Neutrophil (primary cell): ENCODE data around the gene ENG.

Experiments used
- H3K27ac ChIP-seq: fragments of 200-600 bp; sonication (generic); 2 replicates; pipeline ENCODE4 v1.5.1; 2016; ENCODE audit warnings: mild to moderate bottlenecking, moderate library complexity
- H3K27me3 ChIP-seq: fragments of 200-600 bp; sonication (generic); 2 replicates; pipeline ENCODE4 v1.6.0; 2016; ENCODE audit warnings: mild to moderate bottlenecking
- H3K36me3 ChIP-seq: fragments of 200-600 bp; sonication (generic); 2 replicates; pipeline ENCODE4 v1.5.1; 2017
- H3K4me1 ChIP-seq, 2 experiments: fragments of 200-600 bp in 1 of 2; sonication (generic) in 1 of 2; 1 replicate in 1 of 2; 2 replicates in 1 of 2; pipeline versions ENCODE4 v1.5.1 to v1.6.1; 2013 to 2016; ENCODE audit warnings: low read depth in 1 of 2, low read length in 1 of 2, mild to moderate bottlenecking in 1 of 2, moderate library complexity in 1 of 2; ENCODE audit not compliant: control insufficient read depth in 1 of 2, insufficient read depth in 1 of 2
- H3K4me3 ChIP-seq, 2 experiments: fragments of 200-600 bp in 1 of 2; sonication (generic) in 1 of 2; 1 replicate in 1 of 2; 2 replicates in 1 of 2; pipeline ENCODE4 v1.5.1; 2013 to 2016; ENCODE audit warnings: low read depth in 1 of 2, low read length in 1 of 2, mild to moderate bottlenecking in 1 of 2, moderate library complexity in 1 of 2
- H3K9me3 ChIP-seq: fragments of 200-600 bp; sonication (generic); 2 replicates; pipeline ENCODE4 v1.5.1; 2016
- CTCF ChIP-seq: fragments of 200-600 bp; sonication (generic); IDR thresholded peaks from 2 replicates; pipeline ENCODE4 v1.5.1; 2016; ENCODE audit warnings: antibody characterized with exemption

The ENG gene

GRCh38 chr9:127869310-127870152, 15.1 kb upstream of the ENG start:
- Histone ChIP-seq H3K4me3 (no peak overlapping the region), H3K9me3 (no peaks in the 10 kb centered on the region), H3K4me1 (no peaks in the 10 kb centered on the region)

GRCh38 chr9:127868278-127868902, 13.9 kb upstream of the ENG start:
- Histone ChIP-seq H3K36me3 (no peaks in the 10 kb centered on the region), H3K27ac (no peak overlapping the region), H3K9me3 (no peaks in the 10 kb centered on the region), H3K4me3 (no peak overlapping the region), H3K27me3 (no peaks in the 10 kb centered on the region), H3K4me1 (peaks cover under 1 to 1% of the 10 kb centered on the region in 2 experiments)
- no peak for TF ChIP-seq CTCF

More at GRCh38 chr9:127869310-127870152, 15.1 kb upstream of the ENG start:
- no peak overlapping the region for H3K27ac ChIP-seq
- no peaks in the 10 kb centered on the region for H3K27me3 ChIP-seq
- H3K36me3 ChIP-seq, result no peaks in the 10 kb centered on the region
- peak; percentile 92 for TF ChIP-seq CTCF

GRCh38 chr9:127867356-127868277, 13.2 kb upstream of the ENG start:
- no peak for TF ChIP-seq CTCF
- no peaks in the 10 kb centered on the region for H3K9me3 ChIP-seq
- no peak overlapping the region for H3K27ac ChIP-seq
- peaks cover 9% of the 10 kb centered on the region in 2 experiments for H3K4me1 ChIP-seq
- no peak overlapping the region for H3K4me3 ChIP-seq
- H3K36me3 ChIP-seq, result no peaks in the 10 kb centered on the region
- H3K27me3 ChIP-seq, result no peaks in the 10 kb centered on the region

GRCh38 chr9:127866535-127866934, 12.1 kb upstream of the ENG start:
- no peaks in the 10 kb centered on the region for H3K9me3 ChIP-seq
- H3K4me3 ChIP-seq, result no peak overlapping the region
- H3K27me3 ChIP-seq, result no peaks in the 10 kb centered on the region
- no peaks in the 10 kb centered on the region for H3K36me3 ChIP-seq
- no peak for TF ChIP-seq CTCF
- peaks cover 19 to 20% of the 10 kb centered on the region in 2 experiments for H3K4me1 ChIP-seq
- no peak overlapping the region for H3K27ac ChIP-seq

- peaks cover 25 to 26% of the 10 kb centered on the region in 2 experiments for H3K4me1 ChIP-seq
Observed at GRCh38 chr9:127865645-127866464, 11.4 kb upstream of the ENG start.

More at GRCh38 chr9:127865645-127866464, 11.4 kb upstream of the ENG start:
- no peaks in the 10 kb centered on the region for H3K36me3 ChIP-seq
- no peaks in the 10 kb centered on the region for H3K27me3 ChIP-seq
- no peak for TF ChIP-seq CTCF
- H3K27ac ChIP-seq, result no peak overlapping the region
- H3K4me3 ChIP-seq, result no peak overlapping the region
- H3K9me3 ChIP-seq, result no peaks in the 10 kb centered on the region
